ENCODE measurements around the gene LRRC10B.

The LRRC10B gene

GRCh38 chr11:61499816-61500491 is 8.6 kb upstream of the LRRC10B start:
- DNase-seq (ENCODE audit: low spot score) = no peak
- TF ChIP-seq CTCF (IDR thresholded peaks at IDR 0.05; ENCODE audit: borderline replicate concordance, control extremely low read depth, extremely low read depth, insufficient read depth, missing control alignments) = no peak
- in situ Hi-C loops (cut with MboI; ENCODE audit: low sequenced_read_pairs, unreplicated experiment) = no loop called here

- no peak for TF ChIP-seq CTCF (IDR thresholded peaks at IDR 0.05; ENCODE audit: borderline replicate concordance, control extremely low read depth, extremely low read depth, insufficient read depth, missing control alignments)
- in situ Hi-C loops (cut with MboI; ENCODE audit: low sequenced_read_pairs, unreplicated experiment) = no loop called here
- DNase-seq (ENCODE audit: low spot score) = no peak
Measured at GRCh38 chr11:61502522-61502921, 6.0 kb upstream of the LRRC10B start.

GRCh38 chr11:61503135-61503770 is 5.3 kb upstream of the LRRC10B start:
- DNase-seq (ENCODE audit: low spot score) = no peak
- in situ Hi-C loops (cut with MboI; ENCODE audit: low sequenced_read_pairs, unreplicated experiment) = no loop called here
- TF ChIP-seq CTCF (IDR thresholded peaks at IDR 0.05; ENCODE audit: borderline replicate concordance, control extremely low read depth, extremely low read depth, insufficient read depth, missing control alignments) = no peak

GRCh38 chr11:61505106-61505505 is 3.4 kb upstream of the LRRC10B start:
- TF ChIP-seq CTCF (IDR thresholded peaks at IDR 0.05; ENCODE audit: borderline replicate concordance, control extremely low read depth, extremely low read depth, insufficient read depth, missing control alignments) = no peak
- DNase-seq (ENCODE audit: low spot score) = no peak
- in situ Hi-C loops (cut with MboI; ENCODE audit: low sequenced_read_pairs, unreplicated experiment) = no loop called here

- in situ Hi-C loops (cut with MboI; ENCODE audit: low sequenced_read_pairs, unreplicated experiment) = no loop called here
- DNase-seq (ENCODE audit: low spot score) = no peak
- TF ChIP-seq CTCF (IDR thresholded peaks at IDR 0.05; ENCODE audit: borderline replicate concordance, control extremely low read depth, extremely low read depth, insufficient read depth, missing control alignments) = no peak
Measured at GRCh38 chr11:61505640-61506155, 2.9 kb upstream of the LRRC10B start.

- DNase-seq (ENCODE audit: low spot score) = no peak
- in situ Hi-C loops (cut with MboI; ENCODE audit: low sequenced_read_pairs, unreplicated experiment) = no loop called here
- no peak for TF ChIP-seq CTCF (IDR thresholded peaks at IDR 0.05; ENCODE audit: borderline replicate concordance, control extremely low read depth, extremely low read depth, insufficient read depth, missing control alignments)
Measured at GRCh38 chr11:61507012-61507768, 1.4 kb upstream of the LRRC10B start.
